GM12878 (cell line): ENCODE results near the gene CENPF.

Source experiments
- CREB1 ChIP-seq: IDR thresholded peaks from 2 replicates; pipeline ENCODE4 v1.6.1; 2012; ENCODE audit warnings: low read depth, mild to moderate bottlenecking, inconsistent platforms
- EZH2 ChIP-seq: IDR thresholded peaks from 2 replicates; pipeline ENCODE4 v1.6.1; 2012; ENCODE audit warnings: low read depth, mild to moderate bottlenecking, control low read depth, inconsistent platforms, low read length, borderline replicate concordance; ENCODE audit not compliant: control insufficient read depth
- MLLT1 ChIP-seq: fragments of 450-650 bp; IDR thresholded peaks from 2 replicates; pipeline ENCODE4 v1.6.1; 2016; ENCODE audit warnings: mild to moderate bottlenecking

GRCh38 chr1:214686497-214686896, 83.5 kb downstream of the CENPF start:
- TF ChIP-seq CREB1 (no peak), EZH2 (no peak), MLLT1 (no peak)
